Liver (tissue), 9 donors: Measurements from ENCODE around the gene MARK2. TPM values are rescaled to one million over a fixed set of nuclear protein-coding genes. Genes with fewer than 3 reads are reported as not detected.

Experiments used
- DNase-seq: peaks from one replicate; pipeline ENCODE4 v3.0.0-alpha.2; 2017; ENCODE audit warnings: low spot score
- H3K27ac ChIP-seq, 2 donors: one replicate each; pipeline ENCODE4 v1.7.0; 2013; ENCODE audit warnings: inconsistent platforms in 2 of 2, low read length in 2 of 2, control low read depth in 1 of 2, low read depth in 1 of 2, mild to moderate bottlenecking in 1 of 2
- H3K27me3 ChIP-seq, 4 donors: one replicate each; pipeline versions ENCODE4 v1.6.1 to v1.7.0; 2013; ENCODE audit warnings: low read length in 3 of 4, inconsistent platforms in 1 of 4, mild to moderate bottlenecking in 1 of 4, moderate library complexity in 1 of 4; ENCODE audit not compliant: control insufficient read depth in 4 of 4, insufficient read depth in 4 of 4
- H3K36me3 ChIP-seq, 4 donors: one replicate each; pipeline versions ENCODE4 v1.6.1 to v1.7.0; 2013; ENCODE audit warnings: low read length in 3 of 4, mild to moderate bottlenecking in 3 of 4, low read depth in 1 of 4, moderate library complexity in 1 of 4; ENCODE audit not compliant: control insufficient read depth in 4 of 4, insufficient read depth in 3 of 4
- H3K4me1 ChIP-seq, 4 donors: one replicate each; pipeline versions ENCODE4 v1.6.1 to v1.7.0; 2013; ENCODE audit warnings: low read length in 3 of 4, mild to moderate bottlenecking in 3 of 4, moderate library complexity in 1 of 4; ENCODE audit not compliant: control insufficient read depth in 4 of 4, insufficient read depth in 4 of 4
- H3K4me3 ChIP-seq, 3 donors: one replicate each; pipeline versions ENCODE4 v1.6.1 to v1.7.0; 2013; ENCODE audit warnings: low read length in 3 of 3, control low read depth in 1 of 3, low read depth in 1 of 3, mild to moderate bottlenecking in 1 of 3
- H3K9ac ChIP-seq, 2 donors: one replicate each; pipeline ENCODE4 v1.7.0; 2013; ENCODE audit warnings: low read length in 2 of 2, mild to moderate bottlenecking in 2 of 2, moderate library complexity in 2 of 2, control low read depth in 1 of 2, low read depth in 1 of 2
- H3K9me3 ChIP-seq, 4 donors: one replicate each; pipeline versions ENCODE4 v1.6.1 to v1.7.0; 2013; ENCODE audit warnings: low read length in 3 of 4; ENCODE audit not compliant: control insufficient read depth in 4 of 4
- CTCF ChIP-seq: fragments of 150-350 bp; IDR thresholded peaks from 2 replicates; pipeline ENCODE4 v1.5.1; 2017; ENCODE audit warnings: improper control_type of control experiment, low read depth, low read length; ENCODE audit not compliant: missing input control
- EGR1 ChIP-seq, 2 donors: IDR thresholded peaks; 2 replicates each; pipeline ENCODE4 v1.6.1; 2016 to 2018; ENCODE audit warnings: antibody characterized with exemption in 2 of 2, low read depth in 2 of 2
- FOXA1 ChIP-seq: IDR thresholded peaks from 2 replicates; pipeline ENCODE4 v1.6.1; 2016; ENCODE audit warnings: antibody characterized with exemption
- FOXA2 ChIP-seq: IDR thresholded peaks from 2 replicates; pipeline ENCODE4 v1.6.1; 2016; ENCODE audit warnings: antibody characterized with exemption
- GABPA ChIP-seq, 2 donors: IDR thresholded peaks in 1 of 2; conservative IDR thresholded peaks in 1 of 2; 2 replicates each; pipeline ENCODE4 v1.6.1; 2016; ENCODE audit warnings: antibody characterized with exemption in 2 of 2, mild to moderate bottlenecking in 1 of 2, moderate library complexity in 1 of 2
- HNF4A ChIP-seq, 2 donors: conservative IDR thresholded peaks; 2 replicates each; pipeline ENCODE4 v1.6.1; 2016; ENCODE audit warnings: antibody characterized with exemption in 2 of 2, mild to moderate bottlenecking in 2 of 2
- HNF4G ChIP-seq: IDR thresholded peaks from 2 replicates; pipeline ENCODE4 v1.6.1; 2016; ENCODE audit warnings: antibody characterized with exemption
- JUND ChIP-seq, 2 donors: IDR thresholded peaks; 2 replicates each; pipeline ENCODE4 v1.6.1; 2016; ENCODE audit warnings: antibody characterized with exemption in 2 of 2
- NR2F2 ChIP-seq: IDR thresholded peaks from 2 replicates; pipeline ENCODE4 v1.6.1; 2016; ENCODE audit warnings: antibody characterized with exemption
- RAD21 ChIP-seq, 2 donors: IDR thresholded peaks; 2 replicates each; pipeline ENCODE4 v1.6.1; 2016; ENCODE audit warnings: antibody characterized with exemption in 2 of 2, mild to moderate bottlenecking in 2 of 2
- REST ChIP-seq: IDR thresholded peaks from 2 replicates; pipeline ENCODE4 v1.6.1; 2016; ENCODE audit warnings: antibody characterized with exemption, mild to moderate bottlenecking
- RXRA ChIP-seq, 2 donors: IDR thresholded peaks; 2 replicates each; pipeline ENCODE4 v1.6.1; 2017 to 2018; ENCODE audit warnings: antibody characterized with exemption in 2 of 2, mild to moderate bottlenecking in 1 of 2
- SP1 ChIP-seq: IDR thresholded peaks from 2 replicates; pipeline ENCODE4 v1.6.1; 2018; ENCODE audit warnings: antibody characterized with exemption, mild to moderate bottlenecking
- TAF1 ChIP-seq: conservative IDR thresholded peaks from 2 replicates; pipeline ENCODE4 v1.6.1; 2016; ENCODE audit warnings: antibody characterized with exemption, mild to moderate bottlenecking
- YY1 ChIP-seq: IDR thresholded peaks from 2 replicates; pipeline ENCODE4 v1.6.1; 2016; ENCODE audit warnings: antibody characterized with exemption, mild to moderate bottlenecking
- WGBS: extraction: QIAGEN DNeasy Blood & Tissue Kit; methylation state at CpG from one replicate; pipeline ENCODE4 v1.1.7; 2013; 5-methylcytosine and 5-hydroxymethylcytosine counted together
- polyA plus RNA-seq, 2 donors: library from polyadenylated mRNA; stranded (reverse) in 1 of 2; unstranded in 1 of 2; fragments of 200-250 nt in 1 of 2; fragments of >200 nt in 1 of 2; fragmentation: Nextera tagmentation in 1 of 2; extraction: Ambion mirVana in 1 of 2; gene quantifications; one replicate each; pipeline versions ENCODE4 v1.2.1 to v1.2.3, GENCODE V29; 2013 to 2015
- total RNA-seq, 2 donors: library from RNA; depleted of rRNA; stranded (reverse); fragments of >200 nt; gene quantifications; one replicate each; pipeline ENCODE4 v1.2.3, GENCODE V29; 2014
- TF ChIP-seq, protein P1 (sequence below): IDR thresholded peaks from 2 replicates; pipeline ENCODE4 v1.6.1; 2016; ENCODE audit warnings: antibody characterized with exemption
- TF ChIP-seq, protein P2 (sequence below): IDR thresholded peaks from 2 replicates; pipeline ENCODE4 v1.6.1; 2016; ENCODE audit warnings: antibody characterized with exemption
- TF ChIP-seq, protein P3 (sequence below): IDR thresholded peaks from 2 replicates; pipeline ENCODE4 v1.6.1; 2016; ENCODE audit warnings: antibody characterized with exemption
- donor health status: healthy.
- donor health status: healthy.
- donor health status: healthy.
- donor health status: healthy.
- donor health status: healthy.

MARK2 gene
- total and polyA plus RNA-seq, 4 donors: 3.4 to 11.6 (median 8.0) TPM

- H3K27ac ChIP-seq: no peak overlapping the region
- WGBS: 95% methylated on average over 6 of the region's 6 CpGs
- no peak overlapping the region for H3K9ac ChIP-seq
- TF ChIP-seq EGR1 (IDR thresholded peaks at IDR 0.05; ENCODE audit: low read depth in 2 of 2): no peak
- no peak for TF ChIP-seq FOXA1
- no peak for TF ChIP-seq TAF1
- no peak for TF ChIP-seq FOXA2
- TF ChIP-seq RXRA (IDR thresholded peaks at IDR 0.05): no peak
- no peak for TF ChIP-seq YY1
- TF ChIP-seq JUND (IDR thresholded peaks at IDR 0.05): no peak
- TF ChIP-seq, protein P1, sequence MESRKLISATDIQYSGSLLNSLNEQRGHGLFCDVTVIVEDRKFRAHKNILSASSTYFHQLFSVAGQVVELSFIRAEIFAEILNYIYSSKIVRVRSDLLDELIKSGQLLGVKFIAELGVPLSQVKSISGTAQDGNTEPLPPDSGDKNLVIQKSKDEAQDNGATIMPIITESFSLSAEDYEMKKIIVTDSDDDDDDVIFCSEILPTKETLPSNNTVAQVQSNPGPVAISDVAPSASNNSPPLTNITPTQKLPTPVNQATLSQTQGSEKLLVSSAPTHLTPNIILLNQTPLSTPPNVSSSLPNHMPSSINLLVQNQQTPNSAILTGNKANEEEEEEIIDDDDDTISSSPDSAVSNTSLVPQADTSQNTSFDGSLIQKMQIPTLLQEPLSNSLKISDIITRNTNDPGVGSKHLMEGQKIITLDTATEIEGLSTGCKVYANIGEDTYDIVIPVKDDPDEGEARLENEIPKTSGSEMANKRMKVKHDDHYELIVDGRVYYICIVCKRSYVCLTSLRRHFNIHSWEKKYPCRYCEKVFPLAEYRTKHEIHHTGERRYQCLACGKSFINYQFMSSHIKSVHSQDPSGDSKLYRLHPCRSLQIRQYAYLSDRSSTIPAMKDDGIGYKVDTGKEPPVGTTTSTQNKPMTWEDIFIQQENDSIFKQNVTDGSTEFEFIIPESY: no peak
- no peak for TF ChIP-seq SP1
- no peak for TF ChIP-seq NR2F2
- TF ChIP-seq HNF4G: no peak
- no peak for TF ChIP-seq CTCF
- TF ChIP-seq REST: no peak
- TF ChIP-seq HNF4A (conservative IDR thresholded peaks at IDR 0.05): no peak
- TF ChIP-seq, protein P2, sequence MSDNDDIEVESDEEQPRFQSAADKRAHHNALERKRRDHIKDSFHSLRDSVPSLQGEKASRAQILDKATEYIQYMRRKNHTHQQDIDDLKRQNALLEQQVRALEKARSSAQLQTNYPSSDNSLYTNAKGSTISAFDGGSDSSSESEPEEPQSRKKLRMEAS: no peak
- TF ChIP-seq, protein P3, sequence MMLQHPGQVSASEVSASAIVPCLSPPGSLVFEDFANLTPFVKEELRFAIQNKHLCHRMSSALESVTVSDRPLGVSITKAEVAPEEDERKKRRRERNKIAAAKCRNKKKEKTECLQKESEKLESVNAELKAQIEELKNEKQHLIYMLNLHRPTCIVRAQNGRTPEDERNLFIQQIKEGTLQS: no peak
- TF ChIP-seq RAD21 (IDR thresholded peaks at IDR 0.05): no peak
- no peak for TF ChIP-seq GABPA (IDR thresholded peaks at IDR 0.05 in 1 of 2, conservative IDR thresholded peaks at IDR 0.05 in 1 of 2)
- H3K4me3 ChIP-seq: no peak overlapping the region
- no peak for DNase-seq
- no peaks in the 10 kb centered on the region for H3K27me3 ChIP-seq
- no peaks in the 10 kb centered on the region for H3K36me3 ChIP-seq
- no peaks in the 10 kb centered on the region for H3K4me1 ChIP-seq
- peaks cover 0 to 9% (median 3%) of the 10 kb centered on the region in 4 donors for H3K9me3 ChIP-seq
These were observed 47.3 kb upstream of the MARK2 start for GRCh38 chr11:63791495-63792167.
